PC-9 (cell line): ENCODE measurements around the gene PPM1J. TPM values are rescaled to one million over a fixed set of nuclear protein-coding genes. Genes with fewer than 3 reads are reported as not detected.

ENCODE experiments used
- BruUV-seq: library from RNA; stranded (reverse); fragments of 400-500 nt; replicated peaks from 2 replicates; lab custom pipeline; 2021; lab: Mats Ljungman, UMichigan
- CTCF ChIA-PET: fragments of 300-600 bp; sonication (Branson Sonifier 250); formaldehyde crosslinking; loops from one replicate; lab custom pipeline; 2022; ENCODE audit warnings: antibody characterized with exemption; lab: Charles Lee
- POLR2A ChIA-PET: fragments of 300-600 bp; sonication (Branson Sonifier 250); formaldehyde crosslinking; loops from one replicate; lab custom pipeline; 2022; ENCODE audit warnings: antibody characterized with exemption; ENCODE audit not compliant: unreplicated experiment; lab: Charles Lee
- DNase-seq, 2 experiments: peaks; one replicate each; pipeline versions ENCODE4 v3.0.0 to v3.0.0-alpha.2; 2015 to 2022; ENCODE audit warnings: mixed read lengths in 1 of 2
- H2AFZ ChIP-seq: fragments of 200-600 bp; sonication (generic); 2 replicates; pipeline ENCODE4 v1.8.1; 2017; ENCODE audit warnings: antibody characterized with exemption
- H3F3A ChIP-seq: fragments of 200-600 bp; sonication (generic); 2 replicates; pipeline ENCODE4 v1.8.1; 2017; ENCODE audit warnings: antibody characterized with exemption, mild to moderate bottlenecking, low read depth; ENCODE audit not compliant: insufficient read depth
- H3K27ac ChIP-seq: fragments of 200-600 bp; sonication (generic); 2 replicates; pipeline ENCODE4 v1.6.1; 2016; ENCODE audit warnings: mixed run types
- H3K27me3 ChIP-seq: fragments of 200-600 bp; sonication (generic); 2 replicates; pipeline ENCODE4 v1.6.1; 2016; ENCODE audit warnings: low read depth, mixed run types; ENCODE audit not compliant: insufficient read depth
- H3K36me3 ChIP-seq: fragments of 200-600 bp; sonication (generic); 2 replicates; pipeline ENCODE4 v1.6.1; 2016; ENCODE audit warnings: low read depth, mixed run types
- H3K4me1 ChIP-seq: fragments of 200-600 bp; sonication (generic); replicated peaks from 2 replicates; pipeline ENCODE4 v1.6.1; 2016; ENCODE audit warnings: mixed run types; ENCODE audit not compliant: insufficient read depth
- H3K4me2 ChIP-seq: fragments of 200-600 bp; sonication (generic); 2 replicates; pipeline ENCODE4 v1.6.1; 2017; ENCODE audit warnings: mixed run types
- H3K4me3 ChIP-seq: fragments of 200-600 bp; sonication (generic); 2 replicates; pipeline ENCODE4 v1.6.1; 2016; ENCODE audit warnings: mixed run types
- H3K79me2 ChIP-seq: fragments of 200-600 bp; sonication (generic); 2 replicates; pipeline ENCODE4 v1.6.1; 2017; ENCODE audit warnings: low read depth, mixed run types
- H3K9me2 ChIP-seq: fragments of 200-600 bp; sonication (generic); 2 replicates; pipeline ENCODE4 v1.8.1; 2017; ENCODE audit warnings: mild to moderate bottlenecking; ENCODE audit not compliant: insufficient read depth
- H3K9me3 ChIP-seq: fragments of 200-600 bp; sonication (generic); 2 replicates; pipeline ENCODE4 v1.8.1; 2016; ENCODE audit warnings: low read depth; ENCODE audit not compliant: insufficient read depth
- H4K20me1 ChIP-seq: fragments of 200-600 bp; sonication (generic); 2 replicates; pipeline ENCODE4 v1.8.1; 2017; ENCODE audit not compliant: insufficient read depth
- EZH2 ChIP-seq: fragments of 200-600 bp; sonication (generic); IDR thresholded peaks from 2 replicates; pipeline ENCODE4 v1.8.0; 2017; ENCODE audit warnings: antibody characterized with exemption, low read depth
- intact Hi-C: fragments of 100-400 bp; cut with micrococcal nuclease; formaldehyde crosslinking; loops from one replicate; pipeline ENCODE4 v1.10.0; 2022; ENCODE audit not compliant: unreplicated experiment
- total RNA-seq: library from RNA; stranded (reverse); gene quantifications from 2 replicates; pipeline ENCODE4 v1.2.3, GENCODE V29; 2021
- TF ChIP-seq, protein P1 (sequence below): fragments of 200-600 bp; sonication (generic); conservative IDR thresholded peaks from 2 replicates; pipeline ENCODE4 v1.6.1; 2017; ENCODE audit warnings: mixed run types, antibody characterized with exemption, mild to moderate bottlenecking, moderate library complexity

The PPM1J gene
- total RNA-seq, 1 experiment from 2014 or later: 6.0 TPM

DNA sequence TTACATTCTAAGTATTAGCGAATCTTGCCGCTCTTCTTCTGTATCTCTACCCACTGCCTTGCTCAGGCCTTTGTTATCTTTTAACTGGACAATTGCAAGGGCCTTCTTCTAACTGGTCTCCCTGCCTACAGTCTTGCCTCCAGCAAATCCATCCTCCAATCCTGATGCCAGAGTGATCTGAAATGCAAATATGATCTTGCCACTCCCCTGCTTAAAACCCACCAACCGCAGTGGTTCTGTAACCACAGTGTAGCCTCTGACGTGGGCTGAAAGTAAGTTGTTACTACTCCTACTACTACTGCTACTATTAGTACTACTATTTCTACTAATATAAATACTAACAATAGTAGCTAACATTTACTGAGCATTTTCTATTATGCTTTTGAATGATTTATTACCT lies 28.3 kb downstream of the PPM1J start:
- no peaks in the 10 kb centered on the region for H3K9me3 ChIP-seq
- no peak overlapping the region for H3K4me3 ChIP-seq
- no peaks in the 10 kb centered on the region for H3F3A ChIP-seq
- H3K27ac ChIP-seq: no peak overlapping the region
- no peak overlapping the region for H3K4me2 ChIP-seq
- intact Hi-C loops: no loop called here
- POLR2A ChIA-PET: interaction anchor here (0.6 kb wide), 1 partner anchor 11 kb away, joined by 8 read pairs; no protein-coding TSS in a partner anchor
- H3K27me3 ChIP-seq: no peaks in the 10 kb centered on the region
- no peaks in the 10 kb centered on the region for H4K20me1 ChIP-seq
- no peaks in the 10 kb centered on the region for H3K4me1 ChIP-seq
- no peak for TF ChIP-seq EZH2
- TF ChIP-seq, protein P1, sequence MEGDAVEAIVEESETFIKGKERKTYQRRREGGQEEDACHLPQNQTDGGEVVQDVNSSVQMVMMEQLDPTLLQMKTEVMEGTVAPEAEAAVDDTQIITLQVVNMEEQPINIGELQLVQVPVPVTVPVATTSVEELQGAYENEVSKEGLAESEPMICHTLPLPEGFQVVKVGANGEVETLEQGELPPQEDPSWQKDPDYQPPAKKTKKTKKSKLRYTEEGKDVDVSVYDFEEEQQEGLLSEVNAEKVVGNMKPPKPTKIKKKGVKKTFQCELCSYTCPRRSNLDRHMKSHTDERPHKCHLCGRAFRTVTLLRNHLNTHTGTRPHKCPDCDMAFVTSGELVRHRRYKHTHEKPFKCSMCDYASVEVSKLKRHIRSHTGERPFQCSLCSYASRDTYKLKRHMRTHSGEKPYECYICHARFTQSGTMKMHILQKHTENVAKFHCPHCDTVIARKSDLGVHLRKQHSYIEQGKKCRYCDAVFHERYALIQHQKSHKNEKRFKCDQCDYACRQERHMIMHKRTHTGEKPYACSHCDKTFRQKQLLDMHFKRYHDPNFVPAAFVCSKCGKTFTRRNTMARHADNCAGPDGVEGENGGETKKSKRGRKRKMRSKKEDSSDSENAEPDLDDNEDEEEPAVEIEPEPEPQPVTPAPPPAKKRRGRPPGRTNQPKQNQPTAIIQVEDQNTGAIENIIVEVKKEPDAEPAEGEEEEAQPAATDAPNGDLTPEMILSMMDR: no peak
- no peak for DNase-seq
- CTCF ChIA-PET: no interaction called here
- H2AFZ ChIP-seq: no peak overlapping the region
- BruUV-seq: no TSS peak
- H3K79me2 ChIP-seq: 0 out of 2 replicates have a peak, but pooled peaks cover 7% of the 10 kb centered on the region
- H3K9me2 ChIP-seq: no peaks in the 10 kb centered on the region
- H3K36me3 ChIP-seq: no peaks in the 10 kb centered on the region; the same call in 1 of the 2 replicates

DNA sequence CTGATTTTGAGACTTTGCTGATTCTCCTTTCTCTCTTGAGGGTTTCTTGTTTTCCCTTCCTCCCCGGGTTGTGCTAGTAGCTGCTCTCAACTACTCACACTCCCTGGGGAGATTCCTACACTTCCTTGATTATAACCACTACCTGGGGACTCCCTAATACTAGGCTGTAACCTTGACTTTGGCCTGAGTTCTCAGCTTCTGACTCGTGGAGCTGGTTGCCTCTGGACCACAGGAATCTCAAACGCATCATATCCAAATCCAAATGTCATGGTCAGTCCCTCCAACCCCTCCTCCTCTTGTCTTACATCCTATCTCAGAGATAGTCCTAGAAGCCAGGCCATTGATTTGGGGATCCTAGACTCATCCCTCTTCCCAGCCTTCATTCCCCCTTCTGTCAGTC lies 28.7 kb downstream of the PPM1J start:
- POLR2A ChIA-PET: interaction anchor here (0.6 kb wide), 1 partner anchor 10 kb away, joined by 8 read pairs; no protein-coding TSS in a partner anchor
- intact Hi-C loops: no loop called here
- Histone ChIP-seq H4K20me1 (no peaks in the 10 kb centered on the region), H3K27me3 (no peaks in the 10 kb centered on the region), H2AFZ (no peak overlapping the region), H3K27ac (no peak overlapping the region), H3K79me2 (0 out of 2 replicates have a peak, but pooled peaks cover 10% of the 10 kb centered on the region), H3K4me3 (no peak overlapping the region), H3K4me1 (no peaks in the 10 kb centered on the region), H3K4me2 (no peak overlapping the region), H3K9me3 (no peaks in the 10 kb centered on the region), H3K9me2 (no peaks in the 10 kb centered on the region), H3F3A (no peaks in the 10 kb centered on the region), H3K36me3 (no peaks in the 10 kb centered on the region; the same call in 1 of the 2 replicates)
- no peak for DNase-seq
- no peak for TF ChIP-seq EZH2
- TF ChIP-seq, protein P1: no peak
- CTCF ChIA-PET: no interaction called here
- no TSS peak for BruUV-seq

DNA sequence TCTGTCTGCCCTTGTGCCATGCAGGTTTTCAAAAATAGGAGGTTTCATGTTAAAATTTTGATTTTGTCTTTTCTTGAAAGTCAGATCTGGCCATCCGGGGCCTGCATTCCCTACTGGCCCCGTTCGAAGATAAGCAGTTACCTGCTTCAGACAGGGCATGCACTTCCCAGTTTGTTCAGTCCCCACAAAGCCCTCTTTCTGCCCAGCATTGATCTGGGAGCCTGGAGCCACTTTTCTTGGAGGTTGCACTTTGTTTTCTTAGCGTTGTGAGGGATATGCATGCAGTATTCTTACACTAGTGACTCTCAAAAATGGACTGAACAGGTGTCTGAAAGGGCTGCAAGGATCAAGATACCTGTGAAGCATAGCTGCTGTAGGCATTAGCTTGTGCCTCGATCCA lies 29.2 kb downstream of the PPM1J start:
- H3K36me3 ChIP-seq: no peaks in the 10 kb centered on the region
- no peak overlapping the region for H3K27ac ChIP-seq
- H3K9me2 ChIP-seq: no peaks in the 10 kb centered on the region
- TF ChIP-seq, protein P1: no peak
- TF ChIP-seq EZH2: no peak
- CTCF ChIA-PET: no interaction called here
- H3K79me2 ChIP-seq: 0 out of 2 replicates have a peak, but pooled peaks cover 10% of the 10 kb centered on the region
- POLR2A ChIA-PET: no interaction called here
- intact Hi-C loops: no loop called here
- no peak overlapping the region for H3K4me3 ChIP-seq
- H3K27me3 ChIP-seq: no peaks in the 10 kb centered on the region
- no TSS peak for BruUV-seq
- H3F3A ChIP-seq: no peaks in the 10 kb centered on the region
- no peak for DNase-seq
- no peaks in the 10 kb centered on the region for H4K20me1 ChIP-seq
- H3K4me2 ChIP-seq: no peak overlapping the region
- no peaks in the 10 kb centered on the region for H3K9me3 ChIP-seq
- no peaks in the 10 kb centered on the region for H3K4me1 ChIP-seq
- no peak overlapping the region for H2AFZ ChIP-seq
